Measurements from ENCODE around the gene GRIK4.

DNA sequence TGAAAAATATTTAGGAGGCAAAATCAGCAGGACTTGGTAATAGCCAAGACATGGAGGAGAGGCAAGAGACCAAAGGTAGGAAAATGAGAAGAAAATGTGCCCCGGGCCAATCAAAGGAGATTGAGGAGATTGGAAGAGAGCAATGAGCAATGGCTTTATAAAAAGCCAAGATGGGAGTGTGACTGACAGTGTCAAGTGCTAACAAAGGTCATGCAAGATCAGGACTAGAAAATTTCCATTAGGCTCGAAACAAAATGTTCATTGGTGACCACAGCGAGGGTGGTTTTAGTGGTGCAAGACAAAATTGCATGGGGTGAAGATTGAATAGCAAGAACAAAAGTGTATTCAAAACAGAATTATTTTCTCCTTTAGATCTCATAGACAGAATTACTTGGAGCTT is 467.2 kb downstream of the GRIK4 start:
- TF ChIP-seq, protein P1, sequence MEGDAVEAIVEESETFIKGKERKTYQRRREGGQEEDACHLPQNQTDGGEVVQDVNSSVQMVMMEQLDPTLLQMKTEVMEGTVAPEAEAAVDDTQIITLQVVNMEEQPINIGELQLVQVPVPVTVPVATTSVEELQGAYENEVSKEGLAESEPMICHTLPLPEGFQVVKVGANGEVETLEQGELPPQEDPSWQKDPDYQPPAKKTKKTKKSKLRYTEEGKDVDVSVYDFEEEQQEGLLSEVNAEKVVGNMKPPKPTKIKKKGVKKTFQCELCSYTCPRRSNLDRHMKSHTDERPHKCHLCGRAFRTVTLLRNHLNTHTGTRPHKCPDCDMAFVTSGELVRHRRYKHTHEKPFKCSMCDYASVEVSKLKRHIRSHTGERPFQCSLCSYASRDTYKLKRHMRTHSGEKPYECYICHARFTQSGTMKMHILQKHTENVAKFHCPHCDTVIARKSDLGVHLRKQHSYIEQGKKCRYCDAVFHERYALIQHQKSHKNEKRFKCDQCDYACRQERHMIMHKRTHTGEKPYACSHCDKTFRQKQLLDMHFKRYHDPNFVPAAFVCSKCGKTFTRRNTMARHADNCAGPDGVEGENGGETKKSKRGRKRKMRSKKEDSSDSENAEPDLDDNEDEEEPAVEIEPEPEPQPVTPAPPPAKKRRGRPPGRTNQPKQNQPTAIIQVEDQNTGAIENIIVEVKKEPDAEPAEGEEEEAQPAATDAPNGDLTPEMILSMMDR (IDR thresholded peaks at IDR 0.05), result no peak
- TF ChIP-seq POLR2A (IDR thresholded peaks at IDR 0.05), result no peak
